Measurements from ENCODE around the gene FGFR4.
A peak's percentile ranks its signal among the peaks of the same experiment; 100 is the strongest.

FGFR4 gene

DNA sequence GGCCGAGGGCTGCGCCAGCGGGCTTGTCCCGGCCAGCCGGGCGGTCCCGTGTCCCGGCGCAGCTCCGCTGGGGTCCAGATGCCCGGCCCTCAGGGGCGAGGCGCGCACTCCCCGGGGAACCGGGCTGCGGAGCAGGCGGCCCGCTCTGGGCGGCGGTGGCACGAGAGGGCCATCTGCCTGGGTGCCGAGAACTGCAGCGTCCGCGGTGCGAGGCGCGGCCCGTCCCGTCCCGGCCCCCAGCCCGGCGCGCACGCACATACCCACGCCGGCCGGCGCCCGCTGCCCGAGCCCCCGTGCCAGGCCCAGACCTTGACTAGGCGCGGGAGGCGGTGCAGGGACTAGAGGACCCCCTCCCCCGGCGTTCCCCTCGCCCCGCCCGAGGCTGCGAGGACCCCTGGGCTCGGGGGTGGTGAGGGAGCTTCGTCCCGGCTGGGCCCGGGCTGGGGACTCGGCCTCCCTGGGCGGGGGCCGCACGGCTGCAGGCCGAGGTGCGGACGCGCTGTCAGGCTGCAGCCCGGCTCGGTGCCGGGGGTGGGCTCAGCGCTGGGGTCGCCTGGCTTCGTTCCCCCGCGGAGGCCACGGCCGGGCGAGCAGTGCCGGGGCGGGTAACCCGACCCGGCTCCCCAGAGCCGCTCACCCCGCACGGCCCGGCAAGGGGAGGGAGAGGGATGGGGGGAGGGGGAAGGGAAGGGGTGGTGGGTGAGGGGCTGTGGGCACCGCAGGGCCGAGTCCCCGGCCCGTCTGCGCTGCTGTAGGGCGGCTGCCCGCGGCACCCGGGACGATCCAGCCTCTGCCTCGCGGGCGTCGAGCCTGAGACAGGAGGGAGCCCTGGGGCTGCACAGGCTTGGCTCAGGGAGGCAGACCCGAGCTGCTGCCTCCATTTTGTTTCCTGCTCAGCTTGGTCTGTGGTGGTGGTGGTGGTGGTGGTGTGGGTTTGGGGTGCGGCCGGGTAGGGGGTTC is 45.7 kb downstream of the FGFR4 start:
- DNase-seq, result no peak

DNA sequence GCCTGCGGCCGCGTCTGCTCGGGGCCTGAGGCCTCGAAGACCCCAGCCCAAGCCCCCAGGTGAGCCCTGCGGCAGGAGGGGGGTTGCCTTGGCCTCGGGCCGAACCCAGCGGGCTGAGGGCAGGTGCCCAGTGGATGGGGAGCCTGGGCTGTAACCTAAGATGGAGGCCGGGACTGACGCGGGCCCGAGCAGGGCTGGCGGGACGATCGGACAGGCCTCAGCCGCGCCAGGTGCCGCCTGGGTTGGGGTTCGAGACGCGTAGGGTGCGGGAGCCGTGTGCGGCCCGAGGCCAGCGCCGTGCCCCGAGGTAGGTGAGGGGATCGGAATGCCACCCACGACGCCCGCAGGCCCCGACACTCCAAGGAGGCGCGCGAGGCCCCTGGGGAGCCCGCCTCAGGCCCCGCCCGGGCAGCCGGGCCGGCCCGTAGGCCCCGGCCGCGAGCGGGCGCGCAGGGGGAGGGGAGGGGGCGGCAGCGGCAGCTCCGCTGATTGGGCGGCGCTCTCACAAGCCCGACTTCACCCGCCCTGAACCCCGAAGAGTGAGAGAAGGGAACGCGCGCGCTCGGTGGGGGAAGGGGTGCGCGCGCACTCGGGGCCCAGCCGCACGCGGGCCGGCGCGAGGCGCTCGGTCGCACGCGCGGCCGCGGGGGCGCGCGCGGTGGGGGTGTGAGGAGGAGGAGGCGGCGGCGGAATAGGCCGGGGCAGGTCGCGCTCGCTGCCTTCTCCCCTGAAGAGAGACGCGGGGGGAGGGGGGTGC is 46.6 kb downstream of the FGFR4 start, which contains the start of gene NSD1:
Gene NSD1 (plus strand): TSS at position 678 of the 757 bp plus-strand sequence. CDS start 1,331 bp downstream, outside the sequence.
- peak; percentile 54 for DNase-seq

DNA sequence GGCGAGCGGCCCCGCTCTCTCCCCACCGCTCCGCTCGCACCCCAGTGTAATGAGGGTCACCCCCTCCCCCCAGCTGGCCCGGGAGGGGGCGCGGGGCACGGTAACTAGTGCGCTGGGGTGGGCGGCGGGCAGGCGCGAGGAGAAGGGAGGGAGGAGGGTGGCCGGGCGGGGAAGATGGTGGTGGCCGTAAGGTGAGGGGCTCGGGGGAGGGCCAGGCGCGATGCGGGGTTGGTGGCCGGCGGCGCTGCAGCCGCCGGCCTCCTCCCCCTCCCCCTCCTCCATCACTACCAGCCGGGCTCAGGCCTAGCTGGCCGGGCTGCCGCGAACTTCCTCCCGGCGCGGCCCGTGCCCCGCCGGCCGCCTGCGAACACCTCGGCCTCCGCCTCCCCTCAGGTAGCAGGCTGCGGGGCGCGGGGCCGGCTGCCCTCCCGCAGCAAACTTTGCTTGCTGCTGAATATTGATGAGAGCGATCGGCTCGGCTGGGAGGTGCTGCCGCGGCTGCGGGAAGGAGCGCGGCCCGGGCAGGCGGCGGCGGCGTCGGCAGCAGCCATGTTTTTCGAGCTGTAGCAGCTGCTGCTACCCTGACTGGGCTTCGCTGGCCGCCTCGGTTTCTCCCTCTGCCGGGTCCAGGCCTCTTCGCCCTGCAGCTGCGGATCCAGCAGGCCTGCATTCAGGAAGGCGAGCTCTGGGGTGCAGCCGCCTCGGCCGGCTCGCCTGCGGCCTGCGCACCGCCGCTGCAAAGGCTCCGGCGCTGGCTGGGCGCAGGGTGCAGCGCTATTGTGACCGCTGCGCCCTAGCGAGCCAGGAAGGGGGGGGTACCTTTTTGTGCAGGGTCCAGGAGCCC is 47.4 kb downstream of the FGFR4 start:
- peak; percentile 34 for DNase-seq

DNA sequence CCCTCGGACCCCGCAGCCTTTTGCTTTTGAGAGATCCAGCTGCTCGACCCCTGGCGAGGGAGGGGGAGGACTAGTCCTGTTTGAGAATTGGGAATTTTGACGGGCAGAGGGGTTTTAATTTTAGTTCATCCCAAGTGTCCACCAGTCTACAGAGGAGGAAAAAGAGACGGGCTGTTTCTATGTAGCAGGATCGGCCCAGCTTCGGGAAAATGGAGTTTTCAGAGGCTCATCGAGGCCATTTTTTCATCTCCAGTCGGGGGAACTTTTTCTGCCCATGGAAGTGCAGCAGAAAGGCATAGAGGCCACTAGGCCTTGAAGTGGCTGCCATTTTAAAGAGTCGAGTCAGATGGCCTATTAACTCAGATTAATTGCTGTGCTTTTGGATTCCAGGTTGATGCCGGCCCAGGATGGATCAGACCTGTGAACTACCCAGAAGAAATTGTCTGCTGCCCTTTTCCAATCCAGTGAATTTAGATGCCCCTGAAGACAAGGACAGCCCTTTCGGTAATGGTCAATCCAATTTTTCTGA is 48.0 kb downstream of the FGFR4 start:
- no peak for DNase-seq

DNA sequence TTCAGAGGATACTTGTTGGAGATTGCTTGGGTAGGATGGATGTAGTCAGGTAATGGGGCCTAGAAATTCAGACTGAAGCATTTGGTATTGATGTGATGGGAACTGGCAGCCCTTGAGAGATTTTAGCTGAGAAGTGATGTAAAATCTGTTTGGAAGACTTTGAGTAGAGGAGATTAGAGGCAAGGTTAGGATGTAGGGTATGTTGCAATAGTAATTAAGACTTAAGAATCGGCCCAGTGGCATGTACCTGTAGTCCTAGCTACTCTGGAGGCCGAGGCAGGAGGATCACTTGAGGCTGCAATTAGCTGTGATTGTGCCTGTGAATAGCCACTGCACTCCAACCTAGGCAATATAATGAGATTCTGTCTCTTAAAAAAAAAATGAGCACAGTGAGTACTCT is 53.6 kb downstream of the FGFR4 start:
- no peak for DNase-seq

DNA sequence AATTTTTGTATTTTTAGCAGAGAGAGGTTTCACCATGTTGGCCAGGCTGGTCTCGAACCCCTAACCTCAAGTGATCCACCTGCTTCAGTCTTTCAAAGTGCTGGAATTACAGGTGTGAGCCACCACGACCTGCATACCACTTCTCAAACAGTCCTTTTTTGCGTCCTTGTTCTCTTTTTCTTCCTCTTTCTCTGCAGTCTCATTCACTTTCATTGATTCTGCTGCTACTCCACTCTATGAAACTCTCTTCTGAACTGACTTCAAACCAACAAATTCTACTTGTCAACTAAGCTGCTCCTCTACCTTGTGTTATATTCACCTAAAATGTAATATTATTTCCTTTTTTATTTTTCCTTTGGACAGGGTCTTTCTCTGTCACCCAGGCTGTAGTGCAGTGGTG is 54.8 kb downstream of the FGFR4 start:
- DNase-seq, result no peak

DNA sequence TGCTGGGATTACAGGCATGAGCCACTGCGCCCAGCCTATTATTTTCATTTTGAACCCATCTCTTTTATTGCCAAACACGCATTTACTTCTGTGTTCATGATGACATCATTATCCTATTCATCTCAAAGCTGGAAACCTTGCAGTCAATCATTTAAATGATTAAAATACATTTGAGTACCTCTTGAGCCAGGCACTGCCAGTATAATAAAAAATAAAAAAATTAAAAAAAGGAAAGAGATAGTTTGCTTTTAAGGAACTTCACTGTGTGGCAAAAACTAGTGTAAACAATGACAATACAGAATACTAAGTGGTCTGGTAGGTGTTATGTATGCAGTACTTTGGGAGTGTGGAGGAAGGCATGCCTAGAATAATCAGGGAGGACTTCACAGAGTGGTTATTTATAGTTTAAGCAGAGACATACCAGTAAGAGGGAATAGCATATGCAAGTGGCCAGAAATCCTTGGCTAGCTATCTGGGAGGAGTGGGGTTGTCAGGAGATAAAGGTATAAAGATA is 55.4 kb downstream of the FGFR4 start:
- DNase-seq, result no peak

DNA sequence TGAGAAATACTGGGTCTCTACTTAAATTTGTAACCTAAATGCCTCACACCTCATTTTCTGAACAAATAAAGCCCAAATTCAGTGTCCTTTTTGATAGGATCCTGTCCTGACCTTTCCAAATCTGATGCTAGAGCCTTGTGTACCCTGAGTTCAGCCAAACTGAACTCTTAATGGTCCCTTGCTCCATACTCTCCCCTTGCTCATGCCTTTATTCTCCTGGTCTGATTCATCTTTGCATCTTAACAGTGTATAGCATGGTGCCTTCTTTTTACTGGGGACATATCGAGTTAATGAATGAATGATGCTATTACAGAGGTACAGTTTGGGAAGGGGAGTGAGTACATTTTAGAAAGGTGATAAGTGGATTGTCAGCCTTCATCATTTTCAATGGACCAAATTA is 56.1 kb downstream of the FGFR4 start:
- DNase-seq, result no peak

DNA sequence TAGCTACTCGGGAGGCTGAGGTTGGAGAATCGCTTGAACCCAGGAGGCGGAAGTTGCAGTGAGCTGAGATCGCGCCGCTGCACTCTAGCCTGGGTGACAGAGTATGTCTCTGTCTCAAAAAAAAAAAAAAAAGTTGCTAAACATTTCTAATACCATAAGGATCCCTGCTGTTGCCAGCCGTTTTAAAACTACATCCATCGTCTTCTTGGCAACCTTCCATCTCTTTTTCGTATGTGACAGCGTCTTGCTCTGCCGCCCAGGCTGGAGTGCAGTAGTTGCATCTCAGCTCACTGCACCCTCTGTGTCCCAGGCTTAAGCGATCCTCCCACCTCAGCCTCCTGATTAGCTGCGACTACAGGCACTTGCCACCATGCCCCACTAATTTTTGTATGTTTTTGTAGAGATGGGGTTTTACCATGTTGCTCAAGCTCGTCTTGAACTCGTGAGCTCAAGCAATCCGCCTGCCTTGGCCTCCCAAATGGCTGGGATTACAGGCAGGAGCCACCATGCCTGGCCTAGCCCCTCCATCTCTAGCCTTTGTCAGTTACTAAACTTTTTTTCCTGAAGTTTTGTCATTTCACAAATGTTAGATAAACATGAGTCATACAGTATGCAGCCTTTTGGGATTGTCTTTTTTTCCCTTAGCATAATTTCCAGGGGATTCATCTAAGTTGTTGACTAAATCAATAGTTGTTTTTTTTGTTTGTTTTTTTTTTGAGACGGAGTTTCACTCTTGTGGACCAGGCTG is 60.4 kb downstream of the FGFR4 start:
- no peak for DNase-seq

All from KG1 (cell line).